GM18870 (cell line): ENCODE data around the gene ZNF263.
A peak's percentile ranks its signal among the peaks of the same experiment; 100 is the strongest.

ENCODE experiments used
- ATAC-seq: cut with Tn5 transposase; IDR thresholded peaks from one replicate; pipeline ENCODE4 v1.9.1; 2021; ENCODE audit warnings: moderate library complexity; ENCODE audit not compliant: unreplicated experiment

ZNF263 gene

DNA sequence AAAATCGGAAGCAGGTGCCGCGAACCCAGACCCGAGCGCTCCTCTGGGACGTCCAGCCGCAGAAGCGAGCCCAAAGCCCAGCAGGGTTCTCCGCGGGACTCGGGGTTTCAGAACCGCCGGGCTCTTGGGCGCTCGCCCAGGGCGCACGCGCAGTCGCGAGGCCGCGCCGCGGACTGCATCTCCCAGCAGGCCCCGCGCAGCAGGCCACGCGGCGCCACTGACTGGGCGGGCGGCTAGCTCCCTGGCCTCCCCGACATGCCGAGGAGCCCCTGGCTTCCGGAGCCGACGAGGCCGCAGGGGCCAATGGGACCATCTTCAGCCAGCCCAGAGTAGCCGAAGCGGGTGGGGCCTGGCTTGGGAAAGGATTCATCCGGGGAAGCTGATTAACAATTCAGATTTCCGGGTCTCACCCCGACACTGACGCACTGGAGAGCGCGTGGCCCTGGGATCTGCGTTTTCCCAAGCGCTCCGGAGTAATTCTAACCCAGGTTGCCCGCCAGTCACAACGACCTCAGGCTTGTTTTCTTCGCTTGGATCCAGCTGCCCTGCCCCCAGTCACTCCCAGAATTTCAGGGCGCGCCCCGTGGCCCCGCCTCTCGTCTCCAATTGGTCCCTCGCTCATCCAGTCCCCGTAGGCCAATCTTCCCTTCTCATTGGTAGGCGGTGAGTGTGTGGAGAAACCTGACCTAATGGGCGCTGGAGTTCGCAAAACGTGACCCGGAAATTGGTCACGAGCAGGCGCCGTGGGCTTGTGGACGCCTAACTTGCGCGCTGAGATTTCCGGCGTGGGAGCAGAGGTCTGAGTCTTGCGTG is at the start of gene ZNF263:
Gene ZNF263 (plus strand): TSS at position 762 of the 813 bp plus-strand sequence. CDS start 328 bp downstream, outside the sequence.
- ATAC-seq: peak; percentile 87

- ATAC-seq: no peak
Measured at GRCh38 chr16:3234543-3234856, 48.8 kb upstream of the ZNF263 start.

GRCh38 chr16:3234857-3235561 is 48.3 kb upstream of the ZNF263 start, which contains the start of gene ZNF200:
Gene ZNF200 (minus strand): TSS chr16:3235158. CDS start chr16:3233755, 1,403 bp downstream.
- ATAC-seq: peak; percentile 82

DNA sequence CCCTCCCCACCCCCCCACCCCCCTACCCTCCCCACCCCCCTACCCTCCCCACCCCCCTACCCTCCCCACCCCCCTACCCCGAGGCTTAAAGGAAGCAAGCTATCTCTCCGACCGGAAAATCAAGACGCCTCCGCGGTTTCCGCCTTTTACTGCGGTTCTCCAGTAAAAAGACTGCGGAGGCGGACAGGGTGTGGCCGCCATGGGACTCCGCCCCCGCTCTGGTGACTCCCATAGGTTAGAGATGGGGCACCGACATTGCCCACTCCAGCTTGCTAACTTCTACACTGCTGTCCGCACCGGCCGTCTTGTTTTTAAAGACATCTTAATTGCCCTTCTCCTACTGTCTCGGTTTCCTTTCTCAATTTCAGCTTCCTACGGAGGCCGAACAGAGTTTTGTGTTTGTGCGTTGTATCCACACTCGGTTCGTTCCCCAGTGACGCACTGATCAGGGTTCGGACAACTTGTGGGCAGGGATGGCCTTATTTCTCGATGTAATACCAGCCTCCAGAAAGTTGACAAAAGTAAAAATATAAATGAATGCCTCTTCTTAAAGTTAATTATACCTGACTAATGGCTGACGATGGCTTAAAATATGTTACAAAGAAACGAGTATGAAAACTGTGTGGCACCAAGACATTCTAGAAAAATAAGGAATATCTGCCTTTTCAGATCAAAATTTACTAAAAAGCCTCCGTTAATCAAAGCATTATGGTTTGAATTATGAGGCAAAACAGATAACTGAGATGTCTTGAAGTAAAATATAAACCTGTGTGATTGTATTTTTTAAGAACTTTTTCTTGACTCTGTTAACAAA is 47.2 kb upstream of the ZNF263 start:
- ATAC-seq: no peak

DNA sequence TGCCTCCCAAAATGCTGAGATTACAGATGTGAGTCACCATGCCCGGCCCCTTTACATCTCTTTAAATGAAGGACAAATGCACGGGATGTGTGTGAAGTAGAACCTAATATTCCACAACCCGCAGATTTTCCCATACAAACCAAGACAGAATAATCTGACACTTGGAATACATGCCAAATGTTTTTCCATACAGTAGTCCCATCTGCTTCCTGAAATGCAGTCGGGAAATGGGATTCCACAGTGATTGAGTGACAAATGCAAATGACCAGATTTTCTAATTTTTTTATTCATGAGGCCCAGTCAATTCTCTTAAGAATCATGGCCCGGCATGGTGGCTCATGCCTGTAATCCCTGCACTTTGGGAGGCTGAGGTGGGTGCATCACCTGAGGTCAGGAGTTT is 41.5 kb upstream of the ZNF263 start:
- ATAC-seq: no peak

DNA sequence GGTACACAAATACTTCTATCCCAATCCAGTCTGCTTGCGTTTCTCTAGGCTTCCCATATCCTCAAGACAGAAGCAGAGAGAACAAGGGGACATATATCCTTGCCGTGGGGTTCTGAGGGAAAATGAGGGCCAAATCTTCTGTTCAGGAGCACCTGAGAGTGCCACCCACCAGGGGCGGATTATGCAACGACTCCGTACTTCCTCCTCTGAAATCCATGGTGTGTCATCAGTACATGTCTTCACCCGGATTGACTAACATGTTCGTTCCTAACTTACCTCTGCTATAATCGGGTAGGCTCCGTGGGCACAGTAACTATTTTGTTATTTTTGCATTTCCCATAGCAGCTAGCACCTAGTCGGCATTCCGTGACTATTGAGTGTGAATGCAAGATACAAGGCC is 40.6 kb upstream of the ZNF263 start:
- no peak for ATAC-seq

GRCh38 chr16:3243882-3244281 is 39.4 kb upstream of the ZNF263 start:
- no peak for ATAC-seq

- no peak for ATAC-seq
Measured at GRCh38 chr16:3246002-3246401, 37.3 kb upstream of the ZNF263 start.

DNA sequence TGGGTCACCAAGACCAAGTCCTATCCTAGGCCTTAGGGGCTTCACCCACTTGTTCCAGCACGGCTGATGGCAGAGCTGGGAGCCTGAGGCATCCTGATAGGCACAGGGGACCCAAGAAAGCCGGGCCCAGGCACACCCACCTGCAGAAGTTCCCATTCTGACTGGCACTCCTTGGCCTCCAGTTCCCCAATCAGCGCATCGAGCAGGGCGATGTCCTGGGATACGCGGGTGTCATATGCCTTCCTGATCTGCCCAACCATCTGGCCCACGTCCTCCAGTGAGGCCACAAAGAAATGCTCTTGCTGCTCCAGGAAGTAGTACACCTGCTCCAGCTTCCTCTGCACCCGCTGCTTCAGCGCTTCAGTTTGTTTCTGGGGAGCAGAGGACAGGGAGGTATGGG is 36.4 kb upstream of the ZNF263 start:
- no peak for ATAC-seq

GRCh38 chr16:3248596-3248995 is 34.7 kb upstream of the ZNF263 start:
- ATAC-seq: no peak

- no peak for ATAC-seq
Measured at GRCh38 chr16:3249020-3249419, 34.3 kb upstream of the ZNF263 start.

DNA sequence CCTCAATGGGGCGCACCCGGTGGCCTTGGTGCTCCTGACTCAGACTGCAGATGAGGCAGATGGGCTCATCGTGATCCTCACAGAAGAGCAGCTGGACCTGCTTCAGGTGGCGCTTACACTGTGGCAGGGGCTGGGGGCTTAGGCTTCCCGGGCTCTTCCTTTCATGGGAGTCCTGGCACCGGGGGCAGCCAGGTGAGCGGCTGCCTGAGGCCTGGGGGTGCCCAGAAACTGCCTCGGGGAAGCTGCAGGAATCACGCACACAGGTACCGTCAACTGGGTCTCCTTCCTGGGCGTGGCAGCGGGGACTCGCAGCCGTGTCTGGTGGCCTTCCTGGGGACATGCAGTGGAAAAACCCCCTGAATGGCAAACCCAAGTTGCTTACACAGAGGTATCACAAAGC is 33.8 kb upstream of the ZNF263 start:
- no peak for ATAC-seq

GRCh38 chr16:3252967-3253366 is 30.3 kb upstream of the ZNF263 start:
- no peak for ATAC-seq

DNA sequence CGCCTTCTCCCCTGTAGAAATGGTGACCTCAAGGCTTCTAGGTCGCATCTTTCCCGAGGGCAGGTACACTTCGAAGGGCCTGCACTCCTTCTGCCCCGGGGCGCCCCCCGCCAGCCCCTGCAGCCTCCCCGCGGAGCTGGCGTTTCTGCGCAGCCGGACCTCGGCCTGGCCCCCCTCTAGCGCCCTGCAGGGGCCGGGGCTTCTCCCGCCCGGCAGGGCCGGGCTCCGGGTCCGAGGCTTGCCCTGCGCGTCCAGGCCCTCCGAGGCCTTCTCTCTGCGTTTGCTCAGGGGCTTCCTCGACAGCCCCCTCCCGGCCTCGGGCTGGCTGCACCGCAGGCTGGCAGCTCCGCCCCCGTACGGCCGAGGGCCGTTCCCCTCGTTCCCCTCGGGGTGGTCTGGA is 29.0 kb upstream of the ZNF263 start:
- no peak for ATAC-seq

GRCh38 chr16:3256146-3256865 is 27.0 kb upstream of the ZNF263 start, which contains the start of gene MEFV:
Gene MEFV (minus strand): TSS chr16:3256633. CDS start chr16:3256587, 46 bp downstream.
- ATAC-seq: no peak

DNA sequence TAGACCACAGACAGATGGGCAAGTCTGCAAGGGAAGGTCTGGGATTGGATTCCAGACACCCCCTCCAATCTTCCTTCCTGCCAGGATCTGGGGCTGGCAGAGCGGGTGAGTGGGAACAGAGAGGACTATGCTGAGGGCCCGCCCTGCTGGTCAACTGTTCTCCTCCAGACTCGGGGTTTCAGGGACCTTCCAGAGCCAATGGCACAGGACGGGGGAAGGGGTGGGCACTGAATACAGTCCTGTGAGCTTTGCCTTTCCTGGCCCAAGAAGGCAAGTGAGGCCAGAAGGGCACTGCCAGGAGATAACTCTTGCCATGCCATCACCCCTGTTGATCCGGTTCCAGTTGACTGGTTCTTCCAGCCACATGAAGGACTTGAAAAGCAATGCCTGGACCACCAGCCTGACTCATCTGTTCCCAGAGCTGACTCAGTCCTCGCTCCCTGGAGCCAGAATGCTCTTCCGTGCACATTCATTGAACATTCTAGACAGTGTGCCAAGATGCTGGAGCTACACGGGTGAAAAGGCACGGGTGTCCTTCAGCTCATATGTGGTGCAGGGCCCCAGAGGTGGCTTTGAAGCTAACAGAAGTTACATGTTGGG is 26.3 kb upstream of the ZNF263 start:
- no peak for ATAC-seq

DNA sequence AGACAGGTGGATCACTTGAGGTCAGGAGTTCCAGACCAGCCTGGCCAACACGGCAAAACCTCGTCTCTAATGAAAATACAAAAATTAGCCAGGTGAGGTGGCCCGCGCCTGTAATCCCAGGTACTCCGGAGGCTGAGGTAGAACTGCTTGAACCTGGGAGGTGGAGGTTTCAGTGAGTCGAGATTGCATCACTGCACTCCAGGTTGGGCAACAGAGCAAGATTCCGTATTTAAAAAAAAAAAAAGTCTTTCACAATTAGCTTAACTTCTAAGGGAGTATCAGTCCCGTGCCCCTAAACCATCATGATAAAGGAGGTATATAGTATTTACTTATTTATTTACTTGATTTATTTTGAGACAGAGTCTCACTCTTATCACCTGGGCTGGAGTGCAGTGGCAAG is 23.5 kb upstream of the ZNF263 start:
- no peak for ATAC-seq

DNA sequence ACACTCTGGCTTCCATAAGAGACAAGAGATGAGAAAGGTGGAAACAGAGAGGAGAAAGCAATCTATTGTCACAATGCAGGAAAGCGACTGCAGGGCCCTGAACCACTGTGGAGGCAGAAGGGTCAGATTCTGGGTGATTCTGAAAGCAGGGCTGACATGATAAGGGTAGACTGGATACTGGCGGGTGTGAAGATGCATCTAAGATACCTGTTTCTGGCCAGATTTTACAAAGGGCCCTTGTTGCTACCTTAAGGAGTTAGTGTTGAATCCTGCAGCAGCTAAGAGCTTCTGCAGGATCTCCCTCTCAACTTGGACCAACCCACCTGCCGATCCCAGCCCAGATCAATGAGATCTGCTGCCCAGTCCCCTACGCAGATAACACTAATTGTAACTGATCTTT is 20.8 kb upstream of the ZNF263 start:
- ATAC-seq: no peak

GRCh38 chr16:3264137-3265036 is 18.9 kb upstream of the ZNF263 start:
- peak; percentile 71 for ATAC-seq
